H9 (cell line): ENCODE measurements around the gene SEC24C. TPM values are rescaled to one million over a fixed set of nuclear protein-coding genes. Genes with fewer than 3 reads are reported as not detected.
"Not testable (repeated sequence)": the region's sequence is repeated elsewhere in the genome, so short reads cannot be mapped to it uniquely, and the experiment has no call there.

Experiments
- DNase-seq: peaks from one replicate; pipeline ENCODE4 v3.0.0-alpha.2; 2017
- H2AFZ ChIP-seq: one replicate; pipeline ENCODE4 v1.6.1; 2013; ENCODE audit warnings: mild to moderate bottlenecking, low read length, control low read depth, moderate library complexity
- H2AK5ac ChIP-seq: 2 replicates; pipeline ENCODE4 v1.6.1; 2013; ENCODE audit warnings: low read length, control low read depth, mixed read lengths; ENCODE audit not compliant: insufficient read length
- H2BK120ac ChIP-seq: one replicate; pipeline ENCODE4 v1.6.1; 2013; ENCODE audit warnings: low read depth, mild to moderate bottlenecking, low read length, control low read depth, inconsistent platforms; ENCODE audit not compliant: poor library complexity, severe bottlenecking
- H2BK12ac ChIP-seq: 2 replicates; pipeline ENCODE4 v1.6.1; 2013; ENCODE audit warnings: low read length, control low read depth, mixed read lengths, low read depth; ENCODE audit not compliant: insufficient read length
- H2BK15ac ChIP-seq: 2 replicates; pipeline ENCODE4 v1.6.1; 2013; ENCODE audit warnings: low read depth, low read length, control low read depth
- H2BK20ac ChIP-seq: one replicate; pipeline ENCODE4 v1.6.1; 2013; ENCODE audit warnings: low read depth, mild to moderate bottlenecking, low read length, control low read depth, inconsistent platforms; ENCODE audit not compliant: poor library complexity, severe bottlenecking
- H2BK5ac ChIP-seq: 2 replicates; pipeline ENCODE4 v1.6.1; 2013; ENCODE audit warnings: low read length, control low read depth, mixed read lengths; ENCODE audit not compliant: insufficient read length
- H3K14ac ChIP-seq: 2 replicates; pipeline ENCODE4 v1.6.1; 2013; ENCODE audit warnings: low read length, control low read depth; ENCODE audit not compliant: insufficient read depth
- H3K18ac ChIP-seq: 2 replicates; pipeline ENCODE4 v1.6.1; 2013; ENCODE audit warnings: low read depth, mild to moderate bottlenecking, mixed read lengths, low read length, control low read depth; ENCODE audit not compliant: insufficient read length
- H3K23ac ChIP-seq: 2 replicates; pipeline ENCODE4 v1.6.1; 2013; ENCODE audit warnings: low read length, control low read depth, mixed read lengths, low read depth; ENCODE audit not compliant: insufficient read length
- H3K23me2 ChIP-seq: 2 replicates; pipeline ENCODE4 v1.6.1; 2013; ENCODE audit warnings: low read depth, mild to moderate bottlenecking, mixed read lengths, low read length, control low read depth; ENCODE audit not compliant: insufficient read length, poor library complexity, severe bottlenecking
- H3K27ac ChIP-seq: 2 replicates; pipeline ENCODE4 v1.5.1; 2013; ENCODE audit warnings: low read length, control low read depth, mixed read lengths, low read depth; ENCODE audit not compliant: insufficient read length
- H3K27me3 ChIP-seq: 2 replicates; pipeline ENCODE4 v1.6.1; 2013; ENCODE audit warnings: low read length, control low read depth, inconsistent platforms; ENCODE audit not compliant: insufficient read depth
- H3K4ac ChIP-seq: 2 replicates; pipeline ENCODE4 v1.6.1; 2013; ENCODE audit warnings: low read depth, mild to moderate bottlenecking, control low read depth, inconsistent platforms, low read length, moderate library complexity
- H3K4me1 ChIP-seq: 2 replicates; pipeline ENCODE4 v1.6.1; 2013; ENCODE audit warnings: low read length, control low read depth, inconsistent platforms; ENCODE audit not compliant: insufficient read depth
- H3K4me2 ChIP-seq: 2 replicates; pipeline ENCODE4 v1.6.1; 2013; ENCODE audit warnings: low read length, control low read depth, mixed read lengths; ENCODE audit not compliant: insufficient read length, insufficient read depth
- H3K56ac ChIP-seq: 2 replicates; pipeline ENCODE4 v1.6.1; 2013; ENCODE audit warnings: low read depth, mild to moderate bottlenecking, mixed read lengths, low read length, control low read depth; ENCODE audit not compliant: insufficient read length
- H3K79me1 ChIP-seq: 2 replicates; pipeline ENCODE4 v1.6.1; 2013; ENCODE audit warnings: low read depth, mild to moderate bottlenecking, moderate library complexity, low read length, control low read depth, inconsistent platforms; ENCODE audit not compliant: insufficient read depth, poor library complexity, severe bottlenecking
- H3K79me2 ChIP-seq: 2 replicates; pipeline ENCODE4 v1.6.1; 2013; ENCODE audit warnings: low read length, control low read depth, inconsistent platforms; ENCODE audit not compliant: insufficient read depth
- H3K9ac ChIP-seq: 2 replicates; pipeline ENCODE4 v1.6.1; 2013; ENCODE audit warnings: low read length, control low read depth, mixed read lengths; ENCODE audit not compliant: insufficient read length; ENCODE audit errors: extremely low read depth
- H3K9me3 ChIP-seq: one replicate; pipeline ENCODE4 v1.6.1; 2013; ENCODE audit warnings: low read depth, low read length, inconsistent platforms; ENCODE audit not compliant: control insufficient read depth
- H3T11ph ChIP-seq: one replicate; pipeline ENCODE4 v1.6.1; 2013; ENCODE audit warnings: mild to moderate bottlenecking, low read length, control low read depth, inconsistent platforms
- H4K20me1 ChIP-seq: one replicate; pipeline ENCODE4 v1.6.1; 2013; ENCODE audit not compliant: control insufficient read depth, insufficient read length, insufficient read depth
- H4K5ac ChIP-seq: 2 replicates; pipeline ENCODE4 v1.6.1; 2013; ENCODE audit warnings: low read depth, mild to moderate bottlenecking, mixed read lengths, low read length, control low read depth; ENCODE audit not compliant: insufficient read length
- H4K8ac ChIP-seq: replicated peaks from 2 replicates; pipeline ENCODE4 v1.6.1; 2013; ENCODE audit warnings: low read length, control low read depth, mixed read lengths, low read depth; ENCODE audit not compliant: insufficient read length
- H4K91ac ChIP-seq: 2 replicates; pipeline ENCODE4 v1.6.1; 2013; ENCODE audit warnings: low read depth, mild to moderate bottlenecking, moderate library complexity, mixed read lengths, low read length, control low read depth; ENCODE audit not compliant: insufficient read length
- H3K27ac Mint-ChIP-seq, 3 experiments: 2 replicates in 2 of 3; 3 replicates in 1 of 3; pipeline ENCODE4 v1.8.0; 2020 to 2021; ENCODE audit warnings: mixed read lengths in 3 of 3, mild to moderate bottlenecking in 1 of 3, moderate library complexity in 1 of 3
- H3K27me3 Mint-ChIP-seq: 2 replicates; pipeline ENCODE4 v1.8.0; 2021; ENCODE audit warnings: low read depth, mild to moderate bottlenecking, moderate library complexity, mixed read lengths
- H3K36me3 Mint-ChIP-seq, 3 experiments: 2 replicates in 2 of 3; 3 replicates in 1 of 3; pipeline ENCODE4 v1.8.0; 2020 to 2021; ENCODE audit warnings: low read depth in 3 of 3, mixed read lengths in 3 of 3; ENCODE audit not compliant: insufficient read depth in 1 of 3
- H3K4me1 Mint-ChIP-seq, 2 experiments: 2 replicates each; pipeline ENCODE4 v1.8.0; 2020; ENCODE audit warnings: mixed read lengths in 2 of 2
- H3K4me3 Mint-ChIP-seq, 2 experiments: 2 replicates in 1 of 2; 3 replicates in 1 of 2; pipeline ENCODE4 v1.8.0; 2020 to 2021; ENCODE audit warnings: mild to moderate bottlenecking in 2 of 2, mixed read lengths in 2 of 2, moderate library complexity in 1 of 2
- H3K9me3 Mint-ChIP-seq, 2 experiments: 2 replicates in 1 of 2; 3 replicates in 1 of 2; pipeline ENCODE4 v1.8.0; 2020; ENCODE audit warnings: mild to moderate bottlenecking in 2 of 2, mixed read lengths in 2 of 2, moderate library complexity in 1 of 2
- WGBS: extraction: QIAGEN DNeasy Blood & Tissue Kit; methylation state at CpG from one replicate; pipeline ENCODE4 v1.1.7; 2013; ENCODE audit warnings: missing lambda C conversion rate, low lambda C conversion rate, mixed read lengths; ENCODE audit not compliant: insufficient read length; ENCODE audit errors: extremely low coverage; 5-methylcytosine and 5-hydroxymethylcytosine counted together
- total RNA-seq: library from RNA; stranded (reverse); gene quantifications from 2 replicates; pipeline ENCODE4 v1.2.1, GENCODE V29; 2021
- TF ChIP-seq, protein P1 (sequence below): fragments of 200-600 bp; sonication (generic); conservative IDR thresholded peaks from 3 replicates; pipeline ENCODE4 v1.8.0; 2021; ENCODE audit warnings: antibody characterized with exemption, mild to moderate bottlenecking

SEC24C gene
- total RNA-seq, 1 experiment from 2014 or later = 62.4 TPM

DNA sequence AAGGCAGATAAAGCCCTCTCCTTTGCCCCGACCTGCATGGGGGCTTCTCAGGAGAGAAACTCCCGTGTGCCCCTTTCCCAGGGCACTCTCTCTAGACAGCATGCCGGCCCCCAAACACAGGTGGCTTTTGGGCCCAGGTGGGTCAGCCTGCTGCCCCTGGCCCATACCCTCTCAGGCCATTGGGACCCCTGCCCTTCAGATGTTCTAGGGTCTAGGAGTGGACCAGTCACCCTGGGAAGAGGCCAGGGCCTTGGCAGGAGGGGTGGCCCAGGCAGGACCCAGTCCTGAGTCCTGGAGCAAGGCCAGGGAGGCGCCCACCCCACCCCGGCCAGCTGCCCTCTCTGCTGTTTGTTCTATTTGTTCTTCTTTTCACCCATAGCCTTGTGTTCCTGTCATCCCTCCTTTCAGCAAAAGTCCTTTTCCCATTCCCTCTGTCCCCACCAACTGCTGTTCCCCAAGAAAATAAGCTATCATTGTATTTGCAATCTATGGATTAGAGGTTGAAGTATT lies 9.3 kb upstream of the SEC24C start:
- Histone ChIP-seq H3K4me2 (no peak overlapping the region), H3T11ph (no peak overlapping the region), H4K5ac (no peak overlapping the region), H3K23ac (no peak overlapping the region), H3K27ac (no peak overlapping the region), H2BK15ac (no peak overlapping the region), H3K4ac (no peak overlapping the region; the same call in 1 of the 2 replicates), H3K14ac (no peak overlapping the region), H3K23me2 (no peaks in the 10 kb centered on the region), H3K4me1 (no peaks in the 10 kb centered on the region), H3K79me1 (peaks cover 5% of the 10 kb centered on the region), H3K18ac (no peak overlapping the region), H4K8ac (no peak overlapping the region), H2BK5ac (no peak overlapping the region), H2AFZ (no peak overlapping the region), H4K91ac (no peak overlapping the region), H2BK120ac (no peak overlapping the region), H3K9me3 (no peaks in the 10 kb centered on the region), H3K56ac (no peak overlapping the region), H3K9ac (no peak overlapping the region), H4K20me1 (no peaks in the 10 kb centered on the region), H2BK12ac (no peak overlapping the region), H3K79me2 (no peaks in the 10 kb centered on the region), H2AK5ac (no peak overlapping the region), H2BK20ac (no peak overlapping the region), H3K27me3 (no peaks in the 10 kb centered on the region)
- H3K27ac Mint-ChIP-seq = 0 out of 7 replicates have a peak overlapping the region, but pooled peaks of 1 of the 3 experiments have one; percentile 50
- H3K27me3 Mint-ChIP-seq = no peaks in the 10 kb centered on the region
- WGBS = no CpG with 5 or more reads among the region's 5 CpGs
- peaks cover 2 to 3% of the 10 kb centered on the region in 2 experiments; a peak in 2 of 4 replicates for H3K4me1 Mint-ChIP-seq
- no peak for DNase-seq
- H3K9me3 Mint-ChIP-seq = no peaks in the 10 kb centered on the region
- peaks cover 5 to 18% (median 6%) of the 10 kb centered on the region in 3 experiments; a peak in 6 of 7 replicates for H3K36me3 Mint-ChIP-seq
- TF ChIP-seq, protein P1, sequence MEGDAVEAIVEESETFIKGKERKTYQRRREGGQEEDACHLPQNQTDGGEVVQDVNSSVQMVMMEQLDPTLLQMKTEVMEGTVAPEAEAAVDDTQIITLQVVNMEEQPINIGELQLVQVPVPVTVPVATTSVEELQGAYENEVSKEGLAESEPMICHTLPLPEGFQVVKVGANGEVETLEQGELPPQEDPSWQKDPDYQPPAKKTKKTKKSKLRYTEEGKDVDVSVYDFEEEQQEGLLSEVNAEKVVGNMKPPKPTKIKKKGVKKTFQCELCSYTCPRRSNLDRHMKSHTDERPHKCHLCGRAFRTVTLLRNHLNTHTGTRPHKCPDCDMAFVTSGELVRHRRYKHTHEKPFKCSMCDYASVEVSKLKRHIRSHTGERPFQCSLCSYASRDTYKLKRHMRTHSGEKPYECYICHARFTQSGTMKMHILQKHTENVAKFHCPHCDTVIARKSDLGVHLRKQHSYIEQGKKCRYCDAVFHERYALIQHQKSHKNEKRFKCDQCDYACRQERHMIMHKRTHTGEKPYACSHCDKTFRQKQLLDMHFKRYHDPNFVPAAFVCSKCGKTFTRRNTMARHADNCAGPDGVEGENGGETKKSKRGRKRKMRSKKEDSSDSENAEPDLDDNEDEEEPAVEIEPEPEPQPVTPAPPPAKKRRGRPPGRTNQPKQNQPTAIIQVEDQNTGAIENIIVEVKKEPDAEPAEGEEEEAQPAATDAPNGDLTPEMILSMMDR = no peak
- H3K4me3 Mint-ChIP-seq = no peak overlapping the region

DNA sequence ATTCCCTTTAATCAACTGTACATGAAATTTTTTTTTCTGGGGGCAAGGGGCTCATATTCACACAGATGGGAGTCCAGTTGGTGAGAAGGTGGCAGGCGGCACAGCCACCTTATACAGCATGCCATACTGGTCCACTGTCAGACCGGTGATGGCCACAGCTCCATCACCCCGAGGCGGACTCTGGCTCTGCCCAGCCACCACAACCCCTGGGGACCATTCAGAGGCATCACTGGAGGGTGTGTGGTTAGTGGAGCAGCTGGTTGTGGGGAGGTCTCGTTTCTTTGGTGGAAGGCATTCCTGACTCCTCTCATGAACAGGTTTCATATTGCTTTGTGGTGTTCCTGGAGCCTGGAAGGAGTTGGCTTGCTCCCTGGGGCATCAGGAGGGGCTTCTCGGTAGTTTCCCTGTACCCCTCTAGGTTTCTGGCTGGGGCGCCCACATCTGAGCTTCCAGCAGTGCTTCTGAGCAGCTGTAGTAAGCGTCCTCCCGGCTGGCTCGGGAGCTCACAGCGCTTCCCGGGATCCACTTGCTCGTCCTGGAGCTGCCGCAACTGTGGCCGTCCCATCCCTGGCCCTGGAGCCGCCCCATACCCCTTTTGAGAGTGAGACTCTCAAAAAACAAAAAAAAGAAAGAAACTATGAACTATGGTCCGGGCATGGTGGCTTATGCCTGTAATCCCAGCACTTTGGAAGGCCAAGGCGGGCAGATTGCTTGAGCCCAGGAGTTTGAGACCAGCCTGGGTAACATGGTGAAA lies 3.5 kb upstream of the SEC24C start:
- not testable (repeated sequence) for H3K27ac ChIP-seq, H3K4me2 ChIP-seq, H2BK20ac ChIP-seq, H2BK12ac ChIP-seq, H3K18ac ChIP-seq, H4K91ac ChIP-seq, H3K27me3 ChIP-seq, H4K8ac ChIP-seq, H3T11ph ChIP-seq, H3K9me3 ChIP-seq, H4K20me1 ChIP-seq, H3K9ac ChIP-seq, DNase-seq, H3K9me3 Mint-ChIP-seq, H3K56ac ChIP-seq, H3K23ac ChIP-seq, H3K14ac ChIP-seq, H2BK5ac ChIP-seq, H2AFZ ChIP-seq, H2AK5ac ChIP-seq, H3K4me3 Mint-ChIP-seq, H3K4ac ChIP-seq, H2BK120ac ChIP-seq, H4K5ac ChIP-seq, H3K27me3 Mint-ChIP-seq, H2BK15ac ChIP-seq, H3K4me1 ChIP-seq, H3K79me1 ChIP-seq, H3K79me2 ChIP-seq
- H3K23me2 ChIP-seq = peaks cover 14% of the 10 kb centered on the region
- WGBS = no CpG with 5 or more reads among the region's 18 CpGs
- Mint-ChIP-seq H3K27ac (peak overlapping the region in 1 of 3 experiments; percentile 51; a peak in 2 of 7 replicates), H3K36me3 (peaks cover 0 to 12% (median 0%) of the 10 kb centered on the region in 3 experiments; a peak in 2 of 7 replicates), H3K4me1 (peaks cover 28 to 36% of the 10 kb centered on the region in 2 experiments)
